HG03097 (cell line): ENCODE results near the gene LRPAP1.

Experiments
- ATAC-seq: cut with Tn5 transposase; IDR thresholded peaks from one replicate; pipeline ENCODE4 v1.9.1; 2021; ENCODE audit not compliant: unreplicated experiment, low FRiP score

Gene LRPAP1

DNA sequence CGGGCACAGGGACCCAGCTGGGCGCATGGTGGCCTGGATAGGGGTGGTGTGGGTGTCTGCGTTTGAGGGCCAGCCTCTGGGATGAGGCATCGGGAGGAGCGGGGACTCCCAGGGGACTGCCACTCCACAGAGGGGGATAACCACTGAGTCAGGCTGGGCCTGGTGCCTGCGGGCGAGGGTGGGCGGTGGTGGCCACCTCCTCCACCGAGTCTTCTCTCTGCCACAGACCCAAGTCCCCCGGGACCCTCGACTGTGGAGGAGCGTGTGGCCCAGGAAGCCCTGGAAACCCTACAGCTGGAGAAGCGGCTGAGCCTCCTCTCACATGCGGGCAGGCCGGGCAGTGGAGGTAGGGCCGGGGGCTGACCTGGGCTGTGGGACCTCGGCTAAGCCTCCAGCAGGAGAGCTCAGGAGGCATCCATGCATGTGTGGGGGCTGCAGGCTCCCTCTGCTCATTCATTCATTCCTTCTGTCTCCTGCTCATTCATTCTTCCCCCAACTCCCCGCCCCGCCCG is 42.7 kb downstream of the LRPAP1 start:
- ATAC-seq: no peak

DNA sequence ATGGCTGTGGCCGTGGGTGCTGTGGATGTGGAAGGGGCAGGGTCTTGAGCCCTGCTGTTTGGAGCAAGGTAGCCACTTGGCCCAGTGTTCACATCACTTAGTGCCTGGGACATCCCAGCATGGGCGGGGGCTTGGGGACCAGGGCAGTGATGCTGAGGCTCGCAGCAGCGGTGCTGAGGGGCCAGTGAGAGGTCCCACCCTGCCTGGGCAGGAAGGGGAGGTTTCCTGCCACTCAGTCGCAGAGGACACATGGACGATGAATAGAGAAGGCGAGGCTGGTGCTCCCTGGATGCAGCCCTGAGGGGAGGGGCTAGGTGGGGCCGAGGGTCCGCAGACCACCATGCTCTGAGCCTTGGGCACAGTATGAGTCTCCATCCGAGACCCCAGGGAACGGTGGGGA is 43.4 kb downstream of the LRPAP1 start:
- ATAC-seq: no peak

DNA sequence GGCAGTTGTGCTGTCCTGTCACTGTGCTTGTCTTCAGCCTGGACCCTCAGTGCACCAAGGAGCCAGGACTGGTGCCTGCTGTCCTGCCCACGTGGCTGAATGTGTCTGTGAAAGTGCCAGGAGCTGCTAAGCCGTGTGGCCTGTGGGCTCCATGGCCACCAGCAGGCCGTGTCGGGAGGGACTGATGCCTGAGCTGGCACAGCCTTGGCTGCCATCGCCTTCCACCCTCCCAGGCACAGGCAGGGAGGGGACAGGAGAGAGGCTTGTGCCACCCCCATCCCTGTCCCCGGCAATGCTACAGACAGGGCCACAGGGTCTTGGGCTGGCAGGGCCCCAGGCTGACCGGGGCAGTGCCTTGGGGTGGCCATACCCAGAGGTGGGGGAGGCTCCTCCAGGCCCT is 44.4 kb downstream of the LRPAP1 start:
- ATAC-seq: no peak

DNA sequence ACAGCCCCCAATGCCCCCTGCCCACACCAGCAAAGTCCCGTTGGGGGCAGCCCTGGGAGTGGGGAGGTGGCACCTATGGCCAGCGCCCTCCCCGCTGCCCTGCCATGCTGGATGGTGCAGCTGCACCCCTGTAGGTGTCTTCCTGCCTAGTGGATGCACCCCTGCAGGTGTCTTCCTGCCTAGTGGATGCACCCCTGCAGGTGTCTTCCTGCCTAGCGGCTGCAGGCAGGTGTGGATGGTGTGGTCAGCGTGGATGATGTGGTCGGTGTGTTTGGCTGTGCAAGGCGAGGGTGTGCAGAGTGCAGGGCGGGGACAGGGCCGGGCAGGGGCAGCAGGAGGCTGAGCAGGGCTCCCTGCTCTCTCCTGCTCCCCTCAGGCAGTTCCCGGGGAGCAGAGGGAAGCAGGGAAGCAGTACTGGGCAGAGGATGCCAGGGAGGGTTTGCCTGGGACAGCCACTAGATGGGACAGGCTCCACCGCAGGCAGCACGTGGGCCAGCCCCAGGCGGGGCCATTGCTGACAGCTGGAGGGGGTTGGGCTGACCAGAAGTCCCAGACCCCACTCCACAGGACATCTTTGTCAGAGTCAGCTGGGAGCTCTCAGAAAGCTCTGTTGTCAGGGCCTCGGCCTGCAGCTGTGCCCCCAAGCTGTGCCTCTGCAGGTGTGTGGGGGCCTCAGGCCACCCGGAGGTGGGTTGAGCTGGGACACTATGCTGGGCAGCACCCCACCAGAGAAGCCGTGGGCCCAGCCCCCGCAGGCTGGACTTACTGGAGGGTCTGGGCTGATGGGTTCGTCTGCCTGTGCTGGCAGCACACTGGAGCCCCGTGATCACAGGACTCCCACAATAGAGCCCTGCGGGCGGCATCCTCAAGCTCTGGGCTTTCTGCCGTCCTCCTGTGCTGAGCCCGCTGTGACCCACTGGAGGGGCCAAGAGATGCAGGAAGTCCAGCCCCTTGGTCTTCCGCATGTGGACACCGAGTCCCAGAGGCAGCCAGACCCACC is 45.4 kb downstream of the LRPAP1 start:
- ATAC-seq: no peak

DNA sequence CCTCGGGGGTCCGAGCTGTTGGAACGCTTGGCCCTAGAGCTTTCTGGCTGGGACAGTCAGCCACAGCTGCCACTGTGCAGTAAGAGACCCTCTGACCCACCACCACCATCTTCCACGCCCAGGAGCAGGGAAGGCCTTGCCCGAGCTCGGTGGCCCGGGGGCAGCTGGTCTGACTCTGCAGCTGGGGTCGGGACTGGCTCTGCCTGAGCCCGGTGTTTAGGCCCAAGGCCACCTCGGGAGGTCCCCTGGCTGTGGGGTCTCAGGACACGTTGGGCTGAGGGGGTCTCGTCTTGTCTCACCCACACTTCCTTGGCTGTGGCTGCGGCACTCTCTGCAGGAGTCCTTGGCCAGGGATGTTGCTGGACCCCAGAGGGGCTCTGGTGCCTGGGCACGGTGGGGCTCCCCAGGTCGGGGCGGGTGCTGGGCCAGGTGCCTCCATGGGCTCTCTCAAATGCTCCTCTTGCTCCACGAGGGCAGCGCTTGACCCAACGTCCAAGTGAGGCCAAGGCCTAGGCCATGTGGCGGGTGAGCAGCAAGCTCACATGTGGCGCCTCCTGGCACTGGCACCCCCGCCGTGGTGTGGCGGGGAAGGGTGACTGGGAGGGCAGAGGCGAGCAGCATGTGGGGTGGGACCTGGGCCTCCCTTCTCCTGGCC is 46.2 kb downstream of the LRPAP1 start:
- no peak for ATAC-seq

DNA sequence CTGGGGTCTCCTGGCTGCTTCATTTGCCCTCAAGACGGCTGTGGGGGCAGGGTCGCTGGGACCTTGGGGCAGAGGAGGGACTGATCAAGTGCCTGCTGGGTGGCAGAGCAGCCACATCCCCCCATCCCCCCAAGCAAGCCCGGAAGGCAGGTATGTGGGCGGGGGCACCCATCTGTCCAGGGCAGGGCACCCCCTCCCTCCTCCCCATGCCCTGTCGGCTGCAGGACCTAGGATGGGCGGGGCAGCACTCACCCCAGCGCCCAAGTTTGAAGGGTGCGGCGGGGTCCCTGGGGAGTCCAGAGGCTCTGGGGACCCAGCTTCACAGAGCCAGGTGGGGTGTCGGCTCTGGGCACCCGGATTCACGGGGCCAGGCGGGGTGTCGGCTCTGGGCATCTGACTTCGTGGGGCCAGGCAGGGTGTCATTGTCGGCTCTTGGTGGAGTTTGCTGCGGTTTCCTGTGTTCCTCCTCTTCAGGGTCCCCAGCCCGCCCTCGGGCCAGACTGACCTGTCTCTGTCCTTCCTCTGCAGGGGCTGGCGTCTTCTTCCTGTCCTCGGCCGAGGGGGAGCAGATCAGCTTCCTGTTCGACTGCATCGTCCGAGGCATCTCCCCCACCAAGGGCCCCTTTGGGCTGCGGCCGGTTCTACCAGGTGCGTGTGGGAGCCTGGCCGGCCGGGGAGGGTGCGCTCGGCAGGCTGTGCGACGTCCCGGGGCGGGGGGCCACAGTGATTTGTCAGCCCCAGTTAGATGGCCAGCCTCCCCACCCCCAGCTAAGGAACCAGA is 47.0 kb downstream of the LRPAP1 start:
- ATAC-seq: no peak

DNA sequence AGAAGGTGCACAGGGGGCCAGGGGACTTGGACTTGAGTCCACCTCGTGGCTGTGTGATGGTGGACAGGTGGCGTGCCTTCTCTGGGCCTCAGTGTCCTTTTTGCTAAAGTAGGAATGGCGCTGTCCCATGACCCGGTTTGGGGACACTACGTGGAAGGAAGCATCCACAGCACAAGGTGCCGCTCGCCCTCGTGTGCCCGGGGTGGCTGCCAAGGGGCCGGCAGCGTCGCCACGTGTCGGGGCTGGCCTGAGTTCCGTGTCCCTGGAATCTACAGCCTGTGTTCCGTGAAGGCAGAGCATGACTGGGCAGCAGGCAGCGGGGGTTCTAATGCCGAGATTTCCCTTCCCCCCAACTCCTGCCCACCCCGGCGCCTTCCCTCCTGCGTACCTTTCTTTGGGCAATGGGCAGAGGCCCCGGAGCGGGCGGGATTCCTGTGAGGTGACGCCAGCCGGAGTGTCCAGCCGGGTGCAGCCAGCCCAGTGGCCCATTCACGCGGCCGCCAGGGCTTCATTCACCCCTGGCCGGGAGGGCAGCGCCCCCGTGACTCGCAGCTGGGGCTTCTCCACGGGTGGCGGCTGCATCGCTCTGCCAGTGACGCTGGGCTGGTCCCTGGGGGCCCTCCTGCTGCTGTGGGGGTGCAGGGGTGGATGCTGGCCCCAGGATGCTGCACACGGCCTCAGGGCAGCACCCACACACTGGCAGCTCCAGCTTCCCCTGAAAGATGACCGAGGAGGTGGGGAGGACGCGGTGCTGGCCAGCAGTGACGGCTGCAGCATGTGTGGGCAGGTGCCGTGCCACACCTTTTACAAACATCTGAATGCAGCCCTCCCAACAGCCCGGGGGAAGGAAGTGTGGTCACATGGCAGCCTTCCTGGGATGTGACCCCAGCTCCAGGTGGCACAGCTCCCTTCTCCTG is 47.9 kb downstream of the LRPAP1 start:
- ATAC-seq: no peak

DNA sequence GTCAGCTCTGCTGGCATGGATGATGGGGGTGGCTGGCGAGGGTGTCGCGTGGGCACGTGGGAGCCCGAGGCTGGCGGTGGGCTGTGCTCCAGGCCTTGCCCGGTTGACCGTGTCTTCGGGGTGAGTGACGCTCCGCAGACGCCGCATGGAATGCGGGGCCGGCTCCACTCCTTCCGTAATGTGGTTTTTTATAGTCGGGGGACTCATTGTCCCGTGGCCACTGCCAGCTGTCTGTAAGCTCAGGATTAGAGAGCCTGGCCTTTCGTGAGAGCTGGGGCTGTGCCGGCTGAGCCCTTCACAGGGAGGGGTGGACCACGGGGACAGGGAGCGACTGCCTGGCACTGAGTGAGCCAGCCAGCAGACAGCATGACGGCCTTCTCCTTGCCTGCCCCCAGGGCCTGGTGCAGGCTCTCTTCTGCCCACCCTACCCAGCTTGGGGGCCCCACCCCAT is 48.7 kb downstream of the LRPAP1 start:
- no peak for ATAC-seq

DNA sequence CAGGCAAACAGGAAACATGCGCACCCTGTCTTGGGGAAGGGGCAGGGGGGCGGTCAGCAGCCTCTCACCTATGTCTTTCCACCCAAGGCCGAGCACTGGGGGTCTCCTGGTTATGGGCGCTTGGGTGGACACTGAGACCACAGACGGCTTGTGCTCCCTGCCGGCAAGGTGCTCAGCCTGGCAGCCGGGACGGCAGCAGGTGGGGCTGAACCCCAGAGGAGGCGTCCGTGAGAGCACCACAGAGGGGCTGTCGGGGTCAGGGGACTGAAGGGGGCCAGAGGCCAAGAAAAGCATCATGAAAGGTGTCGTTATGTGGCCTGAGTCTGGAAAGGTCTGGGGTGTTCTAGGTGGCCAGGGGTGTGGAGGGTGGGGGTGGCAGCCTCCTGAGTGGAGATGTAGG is 49.5 kb downstream of the LRPAP1 start:
- ATAC-seq: no peak

DNA sequence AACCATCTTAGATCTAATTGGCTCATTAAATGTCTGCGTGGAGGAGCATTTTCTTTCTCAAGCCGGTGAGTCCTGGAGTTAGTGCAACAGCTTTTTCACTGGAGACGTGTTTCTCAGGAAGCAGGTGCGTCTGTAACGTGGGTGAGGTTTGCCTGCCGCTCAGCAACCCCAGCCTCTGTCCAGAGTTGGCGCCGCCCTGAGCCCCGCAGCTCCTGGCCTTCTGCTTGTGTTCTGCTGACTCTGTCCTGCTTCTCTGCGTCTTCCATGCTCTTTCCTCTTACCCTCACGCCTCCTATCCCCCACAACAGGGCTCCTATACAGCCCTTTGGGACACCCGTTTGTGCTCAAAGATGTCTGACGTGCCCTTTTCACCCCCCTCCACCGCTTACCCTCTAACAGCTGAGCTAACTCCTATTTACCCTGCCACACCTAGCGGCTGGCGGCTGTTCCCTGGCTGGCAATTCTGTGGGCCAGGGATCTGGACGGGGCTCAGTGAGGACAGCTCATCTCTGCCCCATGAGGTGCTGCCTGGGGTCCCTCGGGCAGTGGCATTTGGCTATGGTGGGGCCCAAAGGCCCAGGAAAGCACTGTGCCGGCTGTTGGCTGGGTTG is 50.3 kb downstream of the LRPAP1 start:
- no peak for ATAC-seq

DNA sequence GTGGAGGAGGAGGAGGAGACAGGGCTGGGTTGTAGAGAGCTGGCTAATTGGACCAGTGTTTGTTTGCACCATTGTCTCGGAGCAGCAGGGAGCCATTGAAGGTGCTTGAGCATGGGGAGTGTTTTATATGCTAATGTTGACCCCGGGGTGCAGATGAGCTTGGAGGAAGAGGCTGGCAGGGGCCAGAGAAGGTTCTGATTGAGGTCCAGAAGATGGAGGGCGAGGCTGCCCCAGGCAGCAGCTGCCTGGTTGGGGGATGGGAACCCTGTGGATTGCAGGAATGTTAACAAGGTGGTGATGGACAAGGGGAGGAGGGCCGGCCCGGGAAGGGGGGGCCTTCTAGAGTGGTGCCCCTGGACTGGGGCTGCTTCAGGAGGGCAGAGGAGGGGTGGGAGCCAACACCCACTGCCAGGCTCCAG is 51.1 kb downstream of the LRPAP1 start:
- ATAC-seq: no peak

DNA sequence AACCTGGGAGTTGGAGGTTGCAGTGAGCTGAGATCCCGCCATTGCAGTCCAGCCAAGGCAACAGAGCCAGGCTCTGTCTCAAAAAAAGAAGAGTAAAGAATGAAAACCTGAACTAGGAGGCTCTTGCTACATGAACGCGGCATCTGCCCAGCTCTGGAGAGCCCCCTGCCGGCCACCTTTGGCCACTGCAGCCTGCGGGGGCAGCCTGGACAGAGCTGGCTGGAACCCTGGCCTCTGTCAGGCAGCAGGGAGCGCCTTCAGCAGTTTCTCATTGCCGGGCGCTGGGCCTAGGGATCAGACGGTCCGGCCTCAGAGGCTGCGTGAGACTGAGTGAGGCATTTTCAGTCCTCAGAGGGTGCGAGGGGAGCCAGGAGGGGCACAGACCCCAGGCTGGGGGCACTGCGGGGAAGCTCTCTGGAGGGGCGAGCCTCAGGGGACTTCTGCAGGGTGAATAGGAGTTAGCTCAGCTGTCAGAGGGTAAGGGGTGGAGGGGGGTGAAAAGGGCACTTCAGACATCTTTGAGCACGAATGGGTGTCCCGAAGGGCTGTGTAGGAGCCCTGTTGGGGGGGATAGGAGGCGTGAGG is 51.6 kb downstream of the LRPAP1 start:
- ATAC-seq: no peak

DNA sequence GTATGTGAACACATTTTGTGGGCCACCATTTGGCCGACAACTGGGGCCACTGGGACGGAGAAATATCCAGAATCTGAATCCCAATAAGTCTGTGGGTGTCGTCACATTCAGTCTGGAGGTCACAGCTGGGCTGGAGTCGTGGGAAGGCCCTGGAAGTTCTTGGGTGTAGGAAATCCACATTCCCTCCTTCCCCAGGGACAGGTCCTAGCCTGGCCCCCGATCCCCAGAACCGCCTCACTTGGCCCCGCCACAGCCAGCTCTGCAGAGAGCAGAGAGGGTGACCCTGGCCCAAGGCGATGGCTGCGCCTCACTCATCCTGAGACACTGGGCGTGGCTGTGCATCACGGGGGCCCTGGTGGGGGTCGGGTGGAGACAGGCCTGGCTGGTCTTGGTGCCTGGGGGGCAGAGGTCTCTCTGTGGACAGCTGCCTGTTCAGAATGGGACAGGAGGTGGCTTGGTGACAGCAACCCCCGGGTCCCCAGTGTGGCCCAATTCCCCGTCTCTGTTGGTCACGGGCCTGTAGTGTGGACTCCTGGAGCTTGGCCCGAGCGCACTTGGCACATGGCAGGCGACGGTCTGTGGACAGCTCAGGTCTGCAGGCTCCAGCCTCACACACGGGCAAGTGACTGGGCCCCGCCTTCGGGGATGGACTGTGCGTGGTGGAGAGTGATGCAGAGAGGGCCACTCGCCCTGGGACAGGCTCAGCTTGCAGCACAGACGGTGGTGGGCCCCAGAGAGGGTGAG is 52.7 kb downstream of the LRPAP1 start:
- no peak for ATAC-seq

DNA sequence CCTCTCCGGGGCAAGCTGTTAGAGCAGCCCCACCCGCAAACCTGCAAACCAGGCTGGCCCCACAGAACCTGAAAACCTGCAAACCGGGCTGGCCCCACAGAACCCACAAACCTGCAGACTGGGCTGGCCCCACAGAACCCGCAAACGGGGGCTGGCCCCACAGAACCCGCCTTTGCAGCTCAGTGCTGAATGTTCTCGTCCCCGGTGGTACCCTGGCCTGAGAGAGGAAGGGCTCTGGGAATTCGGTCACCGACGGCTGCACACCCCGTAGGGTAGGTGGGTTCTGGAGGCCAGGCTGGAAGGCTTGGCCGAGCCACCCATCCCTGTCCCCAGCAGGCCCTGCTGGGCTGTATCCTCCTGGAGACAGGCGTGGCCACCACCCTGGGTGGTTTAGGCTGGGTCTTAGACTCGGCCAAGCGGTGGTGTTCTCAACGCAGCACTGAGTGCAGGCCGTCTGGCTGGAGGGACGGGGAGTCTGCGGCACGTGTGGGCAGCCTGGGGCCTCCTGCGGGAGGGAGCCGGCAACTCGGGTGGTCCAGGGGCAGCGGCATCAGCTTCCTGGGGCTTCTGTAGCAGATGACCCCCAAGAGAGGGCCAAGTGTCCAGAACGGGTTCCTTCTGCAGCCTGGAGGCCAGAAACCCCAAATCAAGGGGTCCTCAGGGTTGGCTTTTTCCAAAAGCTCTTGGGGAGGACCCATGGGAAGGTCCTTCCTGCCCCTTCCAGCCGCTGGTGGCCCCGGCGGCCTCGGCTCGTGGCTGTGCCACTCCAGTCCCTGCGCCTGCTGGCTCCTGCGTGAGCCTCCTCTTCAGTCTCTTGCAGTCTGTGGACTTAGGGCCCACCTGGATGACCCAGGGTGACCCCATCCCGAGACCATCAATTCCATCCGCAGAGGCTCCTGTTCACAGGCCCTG is 53.5 kb downstream of the LRPAP1 start:
- ATAC-seq: no peak

DNA sequence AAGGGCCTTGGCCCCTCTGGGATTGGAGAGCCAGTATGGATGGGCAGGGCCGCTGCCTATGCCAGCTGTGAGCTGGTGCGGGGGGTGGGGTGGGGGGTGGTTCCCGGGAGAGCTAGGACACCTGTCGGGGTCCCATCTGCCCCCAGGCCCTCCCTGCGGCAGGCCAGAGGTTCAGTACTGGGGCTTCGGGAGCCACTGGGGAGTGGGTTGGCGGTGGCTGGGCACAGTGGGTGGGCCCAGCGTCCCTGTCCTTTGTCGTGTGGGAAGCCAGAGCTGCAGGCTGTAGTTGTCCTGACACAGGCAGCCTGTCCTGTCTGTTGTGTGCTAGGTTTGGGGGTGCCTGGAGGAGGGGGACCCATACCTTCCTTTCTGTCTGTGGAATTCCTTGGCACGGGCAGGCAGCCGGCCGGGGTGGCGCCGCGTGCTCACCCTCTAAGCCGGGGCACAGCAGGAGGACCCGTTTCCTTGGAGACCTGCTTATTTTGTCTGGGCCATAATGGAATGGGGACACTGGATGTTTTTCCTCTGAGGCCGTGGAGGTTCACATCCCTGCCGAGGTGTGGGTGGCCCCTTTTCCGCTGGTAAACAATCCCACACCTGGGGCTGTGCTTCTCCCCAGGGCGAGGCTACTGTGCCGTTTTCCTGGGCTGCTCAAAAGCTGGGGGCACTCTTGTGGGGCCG is 54.3 kb downstream of the LRPAP1 start:
- no peak for ATAC-seq

DNA sequence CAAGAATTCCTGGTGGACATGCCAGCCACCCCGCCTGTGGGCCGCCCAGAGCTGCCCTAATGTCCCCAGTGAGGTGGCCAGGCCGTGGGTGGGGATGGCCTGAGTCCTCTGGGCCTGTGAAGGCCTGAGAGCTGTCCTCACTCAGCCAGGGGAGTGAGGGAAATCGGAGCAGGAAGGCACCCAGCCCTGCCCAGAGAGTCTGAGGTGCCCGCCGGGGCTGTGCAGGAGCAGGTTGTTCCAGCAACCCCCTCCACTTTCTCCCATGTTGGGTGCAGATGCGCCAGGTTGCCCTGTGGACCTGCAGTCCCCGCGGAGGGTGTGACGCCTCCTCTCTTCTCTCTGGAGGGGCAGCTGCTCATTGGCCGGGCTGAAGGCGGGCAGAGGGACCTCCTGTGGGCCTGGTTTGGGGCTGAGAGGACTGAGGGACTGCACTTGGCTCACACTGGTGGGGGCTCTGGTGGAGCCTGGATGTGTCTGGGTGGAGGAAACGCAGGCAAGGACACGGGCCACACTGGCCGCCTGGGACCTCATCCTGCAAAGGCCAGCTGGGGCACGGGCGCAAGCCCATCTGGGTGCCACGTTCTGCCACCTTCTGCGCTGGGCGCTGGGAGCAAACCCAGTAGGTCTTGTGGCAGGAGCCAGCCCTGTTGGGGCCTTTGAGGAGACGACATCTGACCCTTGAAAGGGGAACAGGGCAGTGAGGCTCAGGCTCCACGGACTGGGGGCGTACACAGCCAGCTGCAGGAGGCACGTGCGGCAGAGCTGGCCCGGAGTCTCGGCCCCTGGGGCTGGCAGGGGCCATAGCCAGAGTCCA is 55.1 kb downstream of the LRPAP1 start:
- no peak for ATAC-seq
